T1000 (cell line): Measurements from ENCODE around the gene REG1A.

Source experiments
- DNase-seq: peaks from one replicate; lab custom pipeline; 2025; ENCODE audit warnings: mixed read lengths; lab: John Stamatoyannopoulos, UW

Gene REG1A, protein sequence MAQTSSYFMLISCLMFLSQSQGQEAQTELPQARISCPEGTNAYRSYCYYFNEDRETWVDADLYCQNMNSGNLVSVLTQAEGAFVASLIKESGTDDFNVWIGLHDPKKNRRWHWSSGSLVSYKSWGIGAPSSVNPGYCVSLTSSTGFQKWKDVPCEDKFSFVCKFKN

DNA sequence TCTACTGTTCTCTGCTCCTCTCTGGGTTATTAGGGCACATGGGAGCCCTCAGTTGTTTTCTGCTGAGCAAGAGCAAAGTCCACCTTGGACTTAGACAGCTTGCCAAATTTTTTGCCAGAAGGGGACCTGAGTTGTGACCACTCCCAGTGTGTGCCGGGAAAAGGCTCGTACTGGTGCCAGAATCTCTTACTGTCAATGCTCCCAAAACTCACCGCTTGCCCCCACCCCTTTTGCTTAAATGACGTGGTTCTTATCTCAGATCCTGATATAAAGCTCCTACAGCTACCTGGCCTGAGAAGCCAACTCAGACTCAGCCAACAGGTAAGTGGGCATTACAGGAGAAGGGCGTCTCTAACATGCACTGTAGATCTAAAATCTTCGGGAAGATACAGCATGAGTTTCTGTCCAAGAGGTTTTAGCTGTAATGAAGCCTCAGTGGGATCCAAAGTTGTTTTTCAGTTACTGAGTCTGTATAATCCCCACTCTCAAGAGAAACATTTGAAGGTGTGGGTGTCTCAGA lies at the start of gene REG1A:
REG1A (plus strand) TSS at position 295 of the 520 bp plus-strand sequence. CDS start 374 bp downstream, outside the sequence.
- no peak for DNase-seq

DNA sequence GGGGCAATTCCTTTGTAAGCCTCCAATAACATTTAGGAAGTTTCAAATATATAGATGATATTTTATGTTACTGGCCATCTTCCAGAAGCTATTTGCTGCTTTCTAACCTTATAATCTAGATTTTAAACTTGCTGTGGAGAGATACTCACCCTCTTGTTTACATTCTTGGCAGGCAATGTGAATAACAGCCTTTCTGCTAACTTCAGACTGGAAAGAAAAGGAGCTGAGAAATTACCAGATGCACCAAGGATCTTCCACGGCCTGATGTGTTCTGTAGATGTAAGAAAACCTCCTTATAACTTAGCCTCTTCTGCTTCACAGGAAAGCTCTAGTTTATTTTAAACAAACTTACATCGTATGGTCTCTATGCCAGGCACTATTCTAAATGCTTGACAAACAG lies 49.2 kb upstream of the REG1A start:
- DNase-seq = no peak

DNA sequence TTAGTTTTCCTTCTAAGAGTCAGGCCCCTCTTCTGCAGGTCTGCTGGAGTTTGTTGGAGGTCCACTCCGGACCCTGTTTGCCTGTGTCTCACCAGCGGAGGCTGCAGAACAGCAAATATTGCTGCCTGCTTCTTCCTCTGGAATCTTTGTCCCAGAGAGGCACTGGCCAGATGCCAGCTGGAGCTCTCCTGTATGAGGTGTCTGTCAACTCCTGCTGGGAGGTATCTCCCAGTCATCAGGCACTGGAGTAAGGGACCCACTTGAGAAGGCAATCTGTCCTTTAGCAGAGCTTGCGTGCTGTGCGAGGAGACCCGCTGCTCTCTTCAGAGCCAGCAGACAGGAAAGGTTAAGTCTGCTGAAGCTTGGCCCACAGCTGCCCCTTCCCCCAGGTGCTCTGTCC lies 37.3 kb upstream of the REG1A start:
- DNase-seq = no peak

DNA sequence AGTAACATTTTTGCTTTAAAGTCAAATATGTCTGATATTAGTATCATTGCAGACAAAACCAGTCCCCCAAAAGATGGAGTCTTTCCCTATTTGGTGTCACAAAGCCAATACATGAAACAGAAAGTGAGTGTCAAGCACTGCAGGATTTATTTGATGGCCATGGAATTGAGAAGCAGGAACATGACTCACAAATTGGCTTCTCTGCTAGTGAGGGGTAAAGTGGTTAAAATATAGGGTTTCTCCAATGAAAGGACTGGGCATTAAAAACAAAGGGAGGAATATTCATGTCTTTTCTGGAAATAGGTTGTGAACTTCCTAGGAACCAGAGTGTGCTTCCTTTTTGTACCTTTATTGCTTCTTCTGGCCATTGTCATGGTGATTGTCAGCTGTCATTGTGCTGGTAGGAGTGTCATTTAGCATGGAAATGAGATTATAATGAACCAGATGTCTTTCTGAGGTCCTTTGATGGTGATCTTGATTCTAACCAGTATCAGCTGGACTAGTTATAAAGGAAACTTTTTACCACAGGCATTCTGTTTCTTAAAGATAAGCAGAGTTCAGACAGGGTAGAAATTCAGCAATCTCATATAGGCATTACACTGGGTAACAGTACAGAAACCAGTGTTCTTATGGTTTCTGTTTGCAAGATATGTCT lies 36.6 kb upstream of the REG1A start:
- no peak for DNase-seq

DNA sequence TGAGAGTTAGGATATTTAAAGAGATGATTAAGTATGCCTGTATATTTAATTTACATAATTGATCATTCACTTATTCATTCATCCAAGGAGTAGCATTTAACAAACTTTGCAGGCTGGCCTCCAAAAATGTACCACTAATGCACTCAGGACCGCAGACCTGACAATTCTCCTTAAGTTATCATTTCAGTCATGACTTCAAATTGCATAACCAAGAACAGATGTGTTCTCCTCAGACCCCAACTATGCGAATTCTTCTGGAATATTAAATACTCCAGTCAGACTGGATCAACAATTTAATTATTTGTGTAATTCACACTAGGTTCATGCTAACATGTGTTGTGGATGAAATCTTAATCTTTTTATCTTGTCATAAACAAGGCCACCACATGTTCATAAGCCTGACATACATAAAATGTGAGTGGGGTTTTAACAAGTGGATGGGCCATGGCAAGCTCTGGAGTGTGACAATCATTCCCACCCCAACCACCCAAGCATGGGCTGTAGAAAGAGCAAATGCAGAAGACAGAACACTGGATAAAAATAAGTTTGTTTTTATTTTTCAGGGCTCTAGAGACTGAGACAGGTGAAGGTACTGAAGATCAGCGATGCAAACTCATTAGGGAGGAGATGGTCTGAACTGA lies 35.7 kb upstream of the REG1A start:
- DNase-seq = no peak

DNA sequence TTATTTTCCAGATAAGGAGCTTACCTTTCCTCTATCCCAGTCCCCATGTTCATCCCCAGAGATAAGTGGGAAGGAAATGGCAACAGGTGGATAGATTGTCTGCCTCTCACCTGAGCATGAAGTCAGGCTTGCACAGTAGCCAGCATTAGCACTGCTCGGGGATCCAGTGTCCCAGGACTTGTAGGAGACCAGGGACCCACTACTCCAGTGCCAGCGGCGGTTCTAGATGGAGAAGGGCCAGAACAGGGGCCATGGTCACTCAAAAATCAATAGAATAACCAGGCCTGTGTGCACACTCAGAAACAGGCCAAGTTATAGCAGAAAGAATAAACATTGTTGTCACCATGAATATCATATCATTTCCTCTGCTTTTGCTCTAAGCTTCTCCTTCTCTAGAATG lies 34.9 kb upstream of the REG1A start:
- no peak for DNase-seq

DNA sequence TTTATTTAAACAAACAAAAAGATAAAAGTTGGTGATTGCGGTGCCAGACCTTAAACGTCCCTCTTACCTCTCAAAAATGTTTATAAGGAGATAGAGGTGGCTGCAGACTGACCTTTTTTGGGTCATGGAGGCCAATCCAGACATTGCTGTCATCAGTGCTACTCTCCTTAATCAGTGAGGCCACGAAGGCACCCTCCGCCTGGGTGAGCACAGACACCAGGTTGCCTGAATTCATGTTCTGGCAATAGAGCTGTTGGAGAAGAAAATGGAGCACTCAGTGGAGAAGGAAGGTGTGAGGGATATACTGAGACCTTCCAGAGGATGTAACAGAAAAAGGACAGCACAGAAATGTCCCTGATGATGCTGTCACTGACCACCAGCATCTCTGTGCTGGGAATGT lies 34.0 kb upstream of the REG1A start:
- DNase-seq = no peak

DNA sequence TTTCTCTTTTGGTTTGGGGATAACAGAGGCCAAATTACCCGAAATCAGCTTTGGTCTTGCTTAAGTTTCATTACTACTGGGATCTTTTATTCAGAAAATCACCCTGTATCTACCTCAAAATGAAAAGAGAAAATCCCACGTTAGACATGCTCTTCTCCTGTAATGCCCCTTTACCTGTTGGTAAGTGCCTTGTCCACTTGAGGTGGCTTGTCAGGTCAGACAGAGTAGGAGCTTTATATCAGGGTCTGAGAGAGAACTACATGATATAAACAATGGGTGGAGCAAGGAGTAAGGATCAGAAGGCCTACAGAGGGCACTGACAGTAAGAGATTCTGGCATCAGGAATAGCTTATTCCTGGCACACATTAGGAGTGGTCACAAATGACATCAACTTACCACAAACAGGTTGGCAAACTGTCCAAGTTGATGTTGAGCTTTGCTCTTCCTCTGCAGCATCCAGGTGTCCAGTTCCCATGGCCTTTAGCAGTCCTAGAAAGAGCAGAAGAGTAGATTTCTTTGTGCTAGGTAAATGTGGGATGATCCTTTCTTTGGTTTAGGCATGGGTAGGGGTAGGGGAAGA lies 32.4 kb upstream of the REG1A start, which contains the start of gene REG1B:
REG1B (minus strand) TSS at position 209 of the 580 bp plus-strand sequence. CDS start 381 bp downstream, outside the sequence.
- DNase-seq = no peak

DNA sequence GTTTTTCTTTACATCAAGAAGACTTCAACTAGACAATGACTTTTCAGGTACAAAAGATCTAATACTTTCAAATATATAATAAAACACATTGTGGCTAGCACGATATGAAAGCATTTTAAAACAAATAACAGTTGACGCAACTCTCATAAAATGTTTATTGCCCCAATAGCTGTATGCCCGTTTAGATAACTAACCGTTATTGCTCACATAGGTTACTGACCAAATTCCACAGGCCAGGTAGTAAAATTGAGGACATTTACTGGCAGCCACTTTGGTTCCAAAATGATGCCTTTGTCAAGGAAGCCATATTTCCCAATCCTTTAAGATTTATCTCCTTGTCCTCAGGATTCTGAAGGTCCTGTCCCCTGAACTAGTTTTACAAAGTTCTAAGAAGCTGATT lies 29.6 kb upstream of the REG1A start:
- no peak for DNase-seq

DNA sequence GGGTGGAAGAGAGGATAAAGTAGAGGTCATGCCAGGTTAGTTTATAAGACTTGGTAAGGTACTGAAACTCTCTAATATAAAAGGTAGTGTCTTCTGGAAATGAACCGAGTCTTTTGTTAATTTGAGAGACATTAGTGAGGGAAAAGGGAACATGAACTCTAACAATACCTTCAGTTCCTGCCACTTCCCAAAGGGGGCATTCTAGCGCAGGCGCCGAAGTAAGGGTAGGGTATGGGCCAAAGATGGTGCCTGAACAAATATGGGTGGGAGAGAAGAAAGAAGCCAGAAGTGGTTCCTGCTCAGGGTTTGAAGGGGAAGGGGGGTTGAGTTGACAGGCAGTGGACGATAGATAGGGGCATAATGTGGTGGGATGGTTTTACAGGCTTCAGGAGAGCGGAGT lies 22.4 kb upstream of the REG1A start:
- DNase-seq = no peak

DNA sequence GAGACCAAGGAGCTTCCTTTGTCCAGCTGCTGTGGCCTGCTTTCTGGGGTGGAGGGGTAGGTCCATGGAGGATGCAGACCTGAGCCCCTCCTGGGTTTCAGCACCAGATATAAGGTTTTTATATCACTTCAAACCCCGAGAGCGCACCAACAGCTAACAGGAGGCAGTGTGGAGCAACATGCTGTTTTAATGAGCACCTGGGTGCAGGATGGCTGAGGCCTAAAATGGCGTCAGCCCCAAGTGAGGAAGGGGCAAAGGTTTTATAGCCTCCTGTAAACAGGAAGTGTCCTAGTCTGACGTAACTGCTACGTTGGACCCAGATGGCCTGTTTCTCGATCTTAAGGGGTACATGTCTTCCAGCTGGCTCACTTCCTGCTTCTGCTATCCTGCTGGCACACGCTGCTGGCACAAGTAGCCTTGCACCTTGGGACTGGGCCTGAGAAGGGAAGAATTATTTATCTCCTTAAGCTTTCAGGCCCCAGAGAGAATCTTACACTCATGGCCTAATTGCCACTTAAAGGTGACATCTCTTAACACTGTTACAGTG lies 21.1 kb upstream of the REG1A start:
- DNase-seq = no peak

DNA sequence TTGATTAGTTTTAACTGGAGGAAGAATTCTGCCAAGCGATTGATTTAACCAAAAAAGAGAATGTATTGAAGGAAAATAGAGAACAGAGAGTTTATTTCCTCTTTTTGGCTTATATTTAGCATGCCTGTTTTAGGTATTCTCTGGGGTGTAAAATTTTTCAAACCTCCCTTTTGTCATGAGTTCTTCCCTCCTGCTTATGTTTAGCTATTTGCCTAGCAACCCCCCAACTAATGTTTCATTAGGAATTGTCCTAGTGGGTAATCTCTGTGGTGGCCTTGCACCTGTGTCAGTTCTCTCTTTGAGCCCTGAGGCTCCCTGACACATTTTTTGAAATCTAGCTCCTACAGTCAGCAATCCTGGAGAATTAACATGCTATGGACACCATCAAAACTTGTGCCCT lies 20.0 kb upstream of the REG1A start:
- no peak for DNase-seq

DNA sequence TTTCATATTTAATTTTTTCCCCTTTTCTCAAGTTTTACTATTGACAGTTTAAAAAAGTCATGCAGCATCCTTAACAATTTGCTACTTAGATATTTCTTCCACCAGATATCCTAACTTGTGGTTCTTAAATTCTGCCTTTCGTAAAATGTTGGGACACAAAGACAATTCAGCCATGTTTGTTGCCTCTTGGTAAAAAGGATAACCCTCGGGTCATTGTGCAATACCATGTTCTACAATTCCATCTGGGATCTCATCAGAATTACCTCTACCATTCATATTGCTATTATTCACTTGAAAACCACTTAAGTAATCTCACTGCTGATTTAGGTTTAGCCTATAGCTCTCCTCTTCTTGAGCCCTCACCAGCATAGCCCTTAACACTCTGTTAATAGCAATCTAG lies 19.3 kb upstream of the REG1A start:
- DNase-seq = no peak

DNA sequence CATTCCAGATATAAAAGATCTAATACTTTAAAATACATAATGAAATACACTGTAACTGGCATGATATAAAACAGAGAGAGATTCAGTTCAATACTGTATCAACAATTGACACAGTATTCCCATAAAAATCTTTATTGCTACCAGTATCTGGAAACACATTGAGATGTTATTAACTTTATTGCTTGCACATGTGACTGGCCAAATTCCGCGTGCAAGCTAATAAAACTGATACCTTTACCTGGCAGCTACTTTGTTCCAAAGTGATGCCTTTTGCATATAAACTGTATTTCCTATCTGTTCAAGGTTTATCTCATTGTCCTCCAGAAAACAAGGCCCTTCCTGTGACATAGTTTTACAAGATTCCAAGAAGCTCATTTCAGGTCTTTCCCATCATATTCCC lies 17.1 kb upstream of the REG1A start:
- no peak for DNase-seq

DNA sequence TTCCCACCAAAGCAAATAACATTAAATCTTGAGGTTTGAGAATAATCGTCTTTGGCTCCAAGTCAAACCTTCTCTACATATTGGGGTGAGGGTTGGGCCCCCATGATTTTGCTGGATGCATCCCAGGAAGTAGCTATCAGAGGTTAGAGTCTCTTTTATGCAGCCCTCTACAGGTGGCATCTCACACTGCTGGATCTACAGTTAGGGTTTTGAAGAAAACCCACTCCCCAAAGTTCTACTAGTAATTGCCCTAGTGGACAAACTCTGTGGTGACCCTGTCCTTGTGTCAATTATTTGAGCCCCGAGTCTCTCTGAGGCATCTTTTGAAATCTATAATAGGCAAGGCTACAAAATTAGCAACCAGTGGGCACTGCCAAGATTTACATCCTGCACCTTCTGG lies 15.0 kb upstream of the REG1A start:
- no peak for DNase-seq

DNA sequence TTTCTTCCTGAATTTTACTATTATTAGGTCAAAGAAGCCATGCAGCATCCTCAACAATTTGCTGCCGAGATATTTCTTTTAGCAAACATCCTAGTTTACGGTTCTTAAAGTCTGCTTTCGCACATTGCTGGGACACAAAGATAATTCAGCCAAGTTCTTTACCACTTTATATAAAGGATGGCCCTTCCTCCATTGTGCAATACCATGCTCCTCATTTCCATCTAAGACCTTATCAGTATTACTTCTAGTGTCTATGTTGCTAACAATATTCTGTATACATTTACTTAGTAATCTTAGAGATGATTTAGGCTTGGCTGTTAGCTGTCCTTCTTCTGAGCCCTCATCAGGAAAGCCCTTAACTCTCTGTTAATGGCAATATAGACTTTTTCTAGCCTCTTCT lies 8.0 kb upstream of the REG1A start:
- no peak for DNase-seq

DNA sequence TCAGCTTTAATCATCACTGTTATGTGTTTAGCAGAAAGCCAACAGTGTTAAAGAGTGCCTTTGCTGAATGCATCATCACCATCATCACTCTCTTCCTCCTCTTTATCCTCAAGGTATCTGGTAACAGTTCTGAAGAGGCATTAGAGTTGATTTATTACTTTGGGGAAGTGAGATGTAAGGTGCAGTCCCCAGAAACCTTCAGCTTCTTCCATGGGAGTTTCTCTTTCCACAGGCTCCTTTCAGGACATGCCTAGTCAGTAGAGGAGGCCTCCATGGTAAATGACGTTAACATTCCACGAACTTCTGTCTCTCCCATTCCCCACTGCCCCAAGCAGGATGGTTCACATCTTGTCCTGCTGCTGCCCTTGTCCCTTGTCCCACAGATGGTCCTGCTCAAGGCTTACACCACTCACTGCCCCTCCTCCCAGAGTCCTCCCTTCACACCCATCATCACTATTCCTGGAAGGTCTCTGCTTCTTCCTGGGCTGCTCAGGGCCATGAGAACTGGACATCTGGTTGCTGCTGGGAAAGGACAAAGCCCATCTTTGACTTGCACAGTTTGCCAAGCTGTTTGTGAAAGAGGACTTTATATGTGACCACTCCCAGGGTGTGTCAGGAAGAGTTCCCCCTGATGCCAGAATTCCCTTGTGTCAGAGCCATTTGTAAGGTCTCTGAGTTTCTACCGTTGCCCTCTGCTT lies 5.3 kb upstream of the REG1A start:
- no peak for DNase-seq

DNA sequence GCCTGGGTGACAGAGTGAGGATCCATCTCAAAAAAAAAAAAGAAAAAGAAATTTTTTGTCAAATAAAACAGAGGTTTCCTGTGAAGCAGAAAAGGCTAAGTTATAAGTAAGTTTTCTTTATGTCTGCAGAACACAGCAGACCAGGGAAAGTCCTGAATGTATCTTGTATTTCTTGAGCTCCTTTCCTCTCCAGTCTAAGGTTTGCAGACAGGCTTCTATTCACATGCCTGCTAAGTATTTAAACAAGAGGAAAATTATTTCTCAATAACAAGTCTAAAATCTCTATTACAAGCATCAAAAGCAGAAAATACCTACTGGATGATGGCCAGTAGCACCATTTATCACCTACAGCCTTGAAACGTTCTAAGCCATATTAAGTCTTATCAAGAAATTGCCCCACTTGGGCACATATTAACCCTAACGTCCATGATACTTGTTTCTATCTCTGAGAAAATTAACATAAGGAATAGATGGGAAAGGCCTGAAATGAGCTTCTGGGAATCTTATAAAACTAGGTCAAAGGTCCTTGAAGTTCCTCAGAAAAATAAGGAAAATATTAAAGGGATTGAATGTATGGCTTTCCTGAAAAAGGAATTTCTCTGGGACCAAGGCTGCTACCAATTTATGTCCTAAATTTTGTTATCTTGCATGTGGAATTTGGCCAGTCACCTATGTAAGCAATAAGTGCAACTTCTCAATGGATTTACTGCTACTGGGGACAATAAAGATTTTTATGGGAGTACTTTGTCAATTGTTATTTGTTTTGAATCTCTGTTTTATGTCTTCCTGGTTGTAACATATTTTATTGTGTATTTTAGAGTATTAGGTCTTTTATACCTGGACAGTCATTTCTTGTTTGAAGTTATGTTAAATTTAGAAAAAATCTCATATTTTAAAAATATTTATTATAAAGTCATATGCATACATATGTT lies 3.0 kb upstream of the REG1A start:
- DNase-seq = no peak

DNA sequence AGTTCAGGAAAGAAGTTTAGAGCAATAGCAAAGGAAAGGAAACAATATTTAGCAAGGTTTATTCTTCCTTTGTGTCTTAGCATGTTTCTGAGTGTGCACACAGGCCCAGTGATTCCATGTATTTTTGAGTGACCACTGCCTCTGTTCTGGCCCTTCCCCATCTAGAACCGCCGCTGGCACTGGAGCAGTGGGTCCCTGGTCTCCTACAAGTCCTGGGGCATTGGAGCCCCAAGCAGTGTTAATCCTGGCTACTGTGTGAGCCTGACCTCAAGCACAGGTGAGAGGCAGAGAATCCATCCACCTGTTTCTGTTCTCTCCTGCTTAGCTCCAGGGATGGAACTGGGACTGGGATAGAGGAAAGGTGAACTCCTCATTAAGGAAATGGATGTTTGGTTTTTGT lies 2.4 kb downstream of the REG1A start:
- DNase-seq = no peak

DNA sequence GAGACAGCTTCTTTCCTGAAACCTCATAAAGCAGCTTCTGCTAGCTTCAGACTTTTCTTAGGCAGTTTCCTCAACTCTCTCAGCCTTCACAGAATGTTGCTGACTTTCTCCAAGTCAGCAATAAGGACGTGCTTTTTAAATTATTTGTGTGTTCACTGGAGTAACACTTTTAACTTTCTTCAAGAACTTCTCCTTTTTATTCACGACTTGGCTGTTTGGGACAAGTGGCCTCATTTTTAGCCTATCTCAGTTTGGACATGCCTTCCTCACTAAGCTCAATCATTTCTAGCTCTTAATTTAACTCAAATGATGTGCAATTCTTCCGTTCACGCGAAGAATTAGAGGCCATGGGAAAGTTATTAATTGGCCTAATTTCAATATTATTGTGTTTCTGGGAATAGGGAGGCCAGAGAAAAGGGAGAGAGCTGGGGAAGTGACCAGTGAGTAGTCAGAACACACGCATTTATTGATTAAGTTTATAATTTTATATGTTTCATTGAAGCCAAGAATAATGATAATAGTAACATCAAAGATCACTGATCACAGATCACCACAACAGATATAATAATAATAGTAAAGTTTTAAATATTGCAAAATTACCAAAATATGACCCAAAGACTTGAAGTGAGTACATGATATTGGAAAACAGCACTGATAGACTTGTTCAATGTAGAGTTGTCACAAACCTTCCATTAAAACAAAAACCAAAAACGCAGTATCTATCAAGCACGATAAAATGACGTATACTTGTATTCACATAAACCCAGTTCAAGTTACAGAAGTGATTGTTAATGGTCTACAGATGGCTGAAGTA lies 4.8 kb downstream of the REG1A start:
- DNase-seq = no peak
